ENCODE results near the gene SLC41A3.

DNA sequence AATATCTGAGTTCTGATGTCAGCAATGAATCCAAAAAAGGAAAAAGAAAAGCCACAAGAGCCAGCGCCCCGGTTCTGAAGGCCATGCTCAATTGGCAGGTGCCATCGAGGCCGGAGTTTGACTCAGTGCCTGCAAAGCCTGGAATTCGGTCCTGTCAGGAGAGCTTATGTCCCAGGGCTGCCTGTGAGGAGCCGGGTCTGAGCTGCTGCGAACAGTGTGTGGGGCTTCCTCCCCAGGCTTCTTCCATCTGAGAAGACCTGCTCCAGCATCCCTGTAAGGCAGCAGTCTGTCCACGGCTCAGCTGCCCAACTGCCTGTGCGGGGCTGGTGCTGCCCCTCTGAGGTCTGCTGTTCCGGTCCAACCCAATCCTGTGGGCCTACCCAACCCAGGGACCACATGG lies 68.8 kb downstream of the SLC41A3 start:
- TF ChIP-seq, protein P1, sequence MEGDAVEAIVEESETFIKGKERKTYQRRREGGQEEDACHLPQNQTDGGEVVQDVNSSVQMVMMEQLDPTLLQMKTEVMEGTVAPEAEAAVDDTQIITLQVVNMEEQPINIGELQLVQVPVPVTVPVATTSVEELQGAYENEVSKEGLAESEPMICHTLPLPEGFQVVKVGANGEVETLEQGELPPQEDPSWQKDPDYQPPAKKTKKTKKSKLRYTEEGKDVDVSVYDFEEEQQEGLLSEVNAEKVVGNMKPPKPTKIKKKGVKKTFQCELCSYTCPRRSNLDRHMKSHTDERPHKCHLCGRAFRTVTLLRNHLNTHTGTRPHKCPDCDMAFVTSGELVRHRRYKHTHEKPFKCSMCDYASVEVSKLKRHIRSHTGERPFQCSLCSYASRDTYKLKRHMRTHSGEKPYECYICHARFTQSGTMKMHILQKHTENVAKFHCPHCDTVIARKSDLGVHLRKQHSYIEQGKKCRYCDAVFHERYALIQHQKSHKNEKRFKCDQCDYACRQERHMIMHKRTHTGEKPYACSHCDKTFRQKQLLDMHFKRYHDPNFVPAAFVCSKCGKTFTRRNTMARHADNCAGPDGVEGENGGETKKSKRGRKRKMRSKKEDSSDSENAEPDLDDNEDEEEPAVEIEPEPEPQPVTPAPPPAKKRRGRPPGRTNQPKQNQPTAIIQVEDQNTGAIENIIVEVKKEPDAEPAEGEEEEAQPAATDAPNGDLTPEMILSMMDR (conservative IDR thresholded peaks at IDR 0.05; ENCODE audit: low read length) = no peak
- no peak for TF ChIP-seq EZH2phosphoT487 (IDR thresholded peaks at IDR 0.05; ENCODE audit: borderline replicate concordance)

All from Loucy (cell line).